MM.1S (cell line): ENCODE results near the gene OSBP2.

Experiments
- DNase-seq: peaks from one replicate; pipeline ENCODE4 v3.0.0-alpha.2; 2015
- H2AFZ ChIP-seq: fragments of 300-600 bp; sonication (generic); 2 replicates; pipeline ENCODE4 v1.6.0; 2016; ENCODE audit warnings: antibody characterized with exemption, low read length
- H3F3A ChIP-seq: fragments of 300-600 bp; sonication (generic); 2 replicates; pipeline ENCODE4 v1.6.1; 2016; ENCODE audit warnings: mild to moderate bottlenecking, antibody characterized with exemption, low read length, moderate library complexity, mixed read lengths; ENCODE audit not compliant: insufficient read depth
- H3K27ac ChIP-seq: fragments of 300-600 bp; sonication (generic); 2 replicates; pipeline ENCODE4 v1.5.1; 2016; ENCODE audit warnings: mild to moderate bottlenecking, low read length
- H3K27me3 ChIP-seq: fragments of 300-600 bp; sonication (generic); replicated peaks from 2 replicates; pipeline ENCODE4 v1.6.0; 2016; ENCODE audit warnings: low read length; ENCODE audit not compliant: insufficient read depth
- H3K36me3 ChIP-seq: fragments of 300-600 bp; sonication (generic); replicated peaks from 2 replicates; pipeline ENCODE4 v1.6.1; 2016; ENCODE audit warnings: mild to moderate bottlenecking, low read length, mixed read lengths; ENCODE audit not compliant: insufficient read depth
- H3K4me1 ChIP-seq: fragments of 300-600 bp; sonication (generic); 2 replicates; pipeline ENCODE4 v1.6.1; 2016; ENCODE audit warnings: low read length, mixed read lengths
- H3K4me2 ChIP-seq: fragments of 300-600 bp; sonication (generic); 2 replicates; pipeline ENCODE4 v1.6.0; 2016; ENCODE audit warnings: low read depth, low read length
- H3K4me3 ChIP-seq: fragments of 300-600 bp; sonication (generic); 2 replicates; pipeline ENCODE4 v1.5.1; 2016; ENCODE audit warnings: low read length, mixed read lengths
- H3K79me2 ChIP-seq: fragments of 300-600 bp; sonication (generic); 2 replicates; pipeline ENCODE4 v1.6.1; 2016; ENCODE audit warnings: mixed run types, low read length, mixed read lengths
- H3K9ac ChIP-seq: fragments of 300-600 bp; sonication (generic); 2 replicates; pipeline ENCODE4 v1.6.1; 2016; ENCODE audit warnings: low read length, mixed read lengths
- H3K9me2 ChIP-seq: fragments of 300-600 bp; sonication (generic); replicated peaks from 2 replicates; pipeline ENCODE4 v1.6.1; 2016; ENCODE audit warnings: mild to moderate bottlenecking, low read length, mixed read lengths; ENCODE audit not compliant: insufficient read depth
- H3K9me3 ChIP-seq: fragments of 300-600 bp; sonication (generic); replicated peaks from 2 replicates; pipeline ENCODE4 v1.6.1; 2016; ENCODE audit warnings: mild to moderate bottlenecking, low read length, mixed read lengths; ENCODE audit not compliant: insufficient read depth
- H4K20me1 ChIP-seq: fragments of 300-600 bp; sonication (generic); 2 replicates; pipeline ENCODE4 v1.6.1; 2016; ENCODE audit warnings: mild to moderate bottlenecking, low read length, moderate library complexity, mixed read lengths; ENCODE audit not compliant: insufficient read depth
- CTCF ChIP-seq: fragments of 300-600 bp; sonication (generic); IDR thresholded peaks from 2 replicates; pipeline ENCODE4 v1.5.1; 2016; ENCODE audit warnings: antibody characterized with exemption, low read length, mixed read lengths
- EZH2 ChIP-seq: fragments of 300-600 bp; sonication (generic); optimal IDR thresholded peaks from 2 replicates; pipeline ENCODE3; 2017; ENCODE audit warnings: low read depth, mild to moderate bottlenecking, antibody characterized with exemption, low read length, mixed read lengths
- EZH2phosphoT487 ChIP-seq: fragments of 300-600 bp; sonication (generic); IDR thresholded peaks from 2 replicates; pipeline ENCODE4 v1.6.1; 2018; ENCODE audit warnings: antibody characterized with exemption, low read length

Gene OSBP2

GRCh38 chr22:30943368-30943767 lies 248.7 kb downstream of the OSBP2 start:
- no peak for TF ChIP-seq CTCF
- TF ChIP-seq EZH2, result no peak
- TF ChIP-seq EZH2phosphoT487, result no peak
- no peaks in the 10 kb centered on the region for H3K4me1 ChIP-seq
- H3K79me2 ChIP-seq, result no peaks in the 10 kb centered on the region
- H2AFZ ChIP-seq, result no peak overlapping the region
- H3K4me3 ChIP-seq, result no peak overlapping the region
- no peaks in the 10 kb centered on the region for H3F3A ChIP-seq
- H3K36me3 ChIP-seq, result 0 out of 2 replicates have a peak, but pooled peaks cover 2% of the 10 kb centered on the region
- H3K4me2 ChIP-seq, result no peak overlapping the region
- DNase-seq, result no peak
- H3K9me3 ChIP-seq, result no peaks in the 10 kb centered on the region
- H4K20me1 ChIP-seq, result no peaks in the 10 kb centered on the region
- no peaks in the 10 kb centered on the region for H3K27me3 ChIP-seq
- H3K9ac ChIP-seq, result no peak overlapping the region
- H3K27ac ChIP-seq, result no peak overlapping the region
- H3K9me2 ChIP-seq, result no peaks in the 10 kb centered on the region

GRCh38 chr22:30944986-30945385 lies 250.3 kb downstream of the OSBP2 start:
- Histone ChIP-seq H3K9me2 (no peaks in the 10 kb centered on the region), H3K4me2 (no peak overlapping the region), H3K27me3 (no peaks in the 10 kb centered on the region), H3K36me3 (0 out of 2 replicates have a peak, but pooled peaks cover 2% of the 10 kb centered on the region), H3K4me1 (no peaks in the 10 kb centered on the region), H3K27ac (no peak overlapping the region), H3K79me2 (no peaks in the 10 kb centered on the region), H3K9me3 (no peaks in the 10 kb centered on the region), H4K20me1 (no peaks in the 10 kb centered on the region), H3K4me3 (no peak overlapping the region), H3K9ac (no peak overlapping the region), H3F3A (no peaks in the 10 kb centered on the region), H2AFZ (no peak overlapping the region)
- no peak for TF ChIP-seq CTCF
- TF ChIP-seq EZH2, result no peak
- TF ChIP-seq EZH2phosphoT487, result no peak
- no peak for DNase-seq

DNA sequence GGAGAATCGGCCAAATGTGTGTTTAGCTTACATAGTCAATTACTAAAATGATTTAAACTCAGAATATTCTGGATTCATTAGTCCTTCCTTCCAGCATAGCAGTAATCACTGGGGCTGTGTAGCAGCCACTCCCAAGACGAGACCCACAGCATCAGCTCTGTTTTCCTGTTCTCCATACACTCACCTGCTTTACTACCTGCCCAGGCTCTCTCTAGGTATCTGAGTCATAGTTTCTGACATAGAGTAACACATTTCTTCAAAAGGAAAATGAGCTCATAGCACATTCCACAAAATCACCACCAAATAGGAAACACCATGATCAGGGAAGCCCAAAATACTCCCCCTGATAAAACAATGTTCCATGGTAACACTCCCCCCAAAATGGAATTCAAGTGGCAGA lies 251.0 kb downstream of the OSBP2 start:
- no peak overlapping the region for H3K9ac ChIP-seq
- H3K9me3 ChIP-seq, result no peaks in the 10 kb centered on the region
- TF ChIP-seq EZH2phosphoT487 (no peak), EZH2 (no peak), CTCF (no peak)
- H3K9me2 ChIP-seq, result no peaks in the 10 kb centered on the region
- H3K4me2 ChIP-seq, result no peak overlapping the region
- no peak for DNase-seq
- no peak overlapping the region for H3K27ac ChIP-seq
- no peak overlapping the region for H3K4me3 ChIP-seq
- H3K27me3 ChIP-seq, result no peaks in the 10 kb centered on the region
- H3K36me3 ChIP-seq, result 0 out of 2 replicates have a peak, but pooled peaks cover 2% of the 10 kb centered on the region
- no peaks in the 10 kb centered on the region for H3K79me2 ChIP-seq
- no peaks in the 10 kb centered on the region for H3F3A ChIP-seq
- no peak overlapping the region for H2AFZ ChIP-seq
- H3K4me1 ChIP-seq, result no peaks in the 10 kb centered on the region
- no peaks in the 10 kb centered on the region for H4K20me1 ChIP-seq
